Esophagus mucosa (tissue), 1 donor: Measurements from ENCODE around the gene PCNX1. TPM values are rescaled to one million over a fixed set of nuclear protein-coding genes. Genes with fewer than 3 reads are reported as not detected.

Experiments
- ATAC-seq: fragments of 200-7000 bp; cut with Tn5 transposase; one replicate; pipeline ENCODE4 v1.9.1; 2020
- total RNA-seq: library from RNA; stranded (reverse); gene quantifications from one replicate; pipeline ENCODE4 v1.2.4, GENCODE V29; 2023
- donor health status: DM: yes; HTN: yes; CAD: no.

The PCNX1 gene
- total RNA-seq, 1 donor from 2014 or later, result 22.9 TPM

DNA sequence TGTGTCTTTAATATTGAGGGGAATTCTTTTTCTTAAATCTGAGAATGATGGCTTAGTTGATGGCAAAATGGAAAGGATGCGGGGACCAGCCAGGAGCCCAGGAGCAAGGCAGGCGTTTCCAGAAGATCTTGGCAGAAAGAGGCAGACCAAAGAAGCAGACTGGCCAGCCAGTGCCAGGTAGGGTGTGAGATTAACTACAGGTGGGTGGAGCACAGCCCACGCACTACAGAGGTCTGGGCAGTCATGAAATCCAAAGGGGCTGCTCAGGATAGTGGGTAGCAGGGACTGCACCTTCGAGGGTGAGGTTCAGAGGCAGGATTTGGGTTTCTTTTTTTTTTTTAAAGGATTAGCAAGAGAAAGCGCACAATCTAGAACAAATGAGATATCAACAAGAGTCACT lies 17.7 kb upstream of the PCNX1 start:
- ATAC-seq, result no peak

DNA sequence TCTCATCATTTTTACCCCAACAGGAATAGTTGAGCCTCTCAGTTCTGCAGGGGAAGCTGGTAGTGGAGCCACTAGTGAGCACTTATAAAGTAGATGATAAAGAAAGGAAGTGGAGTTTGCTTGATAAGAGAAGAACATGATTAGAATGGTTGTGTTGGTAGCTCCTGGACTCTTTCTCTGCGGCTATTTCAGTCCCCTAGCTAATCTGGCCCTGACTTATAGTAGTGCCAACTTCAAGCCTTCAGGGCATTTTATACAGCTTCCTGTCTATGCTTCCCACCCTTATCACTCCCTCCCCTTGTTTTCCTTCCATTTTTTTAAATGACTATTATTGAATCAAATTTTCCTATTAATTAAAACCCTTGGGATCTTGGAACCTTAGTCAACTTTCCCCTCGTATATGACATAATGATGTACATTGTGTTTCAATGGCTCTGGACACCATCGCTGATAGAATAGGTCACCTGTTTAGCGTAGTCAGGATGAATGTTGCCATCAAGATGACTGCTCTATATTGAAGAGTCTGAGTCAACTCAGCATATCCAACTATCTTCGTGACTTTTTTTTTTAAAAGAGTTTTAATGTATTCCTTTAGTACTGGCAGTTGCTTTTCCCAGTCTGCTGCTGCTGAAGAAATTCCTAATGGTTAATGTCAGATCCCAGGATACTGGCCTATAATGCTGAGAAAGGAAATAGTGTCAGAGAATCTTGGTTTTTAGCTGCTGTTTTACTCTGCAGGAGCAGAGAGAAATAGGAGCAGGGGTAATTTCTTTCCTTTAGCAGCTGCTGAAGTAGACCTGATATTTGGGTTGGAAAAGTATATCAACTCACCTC lies 16.2 kb upstream of the PCNX1 start:
- no peak for ATAC-seq

DNA sequence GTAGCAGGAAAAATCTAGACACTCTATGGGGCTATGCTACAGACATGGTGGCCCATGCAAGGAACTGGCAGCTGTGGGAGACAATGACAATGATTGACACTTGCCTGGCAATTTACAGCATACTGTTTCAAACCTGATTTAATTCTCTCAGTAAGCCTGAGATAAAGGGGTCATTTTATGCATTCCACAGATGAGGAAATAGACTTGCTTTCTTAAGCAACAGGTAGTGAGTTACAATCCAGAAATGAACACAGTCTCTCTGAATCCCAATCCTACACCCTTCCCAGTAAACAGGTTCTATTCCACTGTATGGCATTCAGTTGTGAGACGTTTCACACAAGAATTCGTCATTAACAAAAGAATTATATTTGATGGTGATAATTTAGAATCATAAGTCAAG lies 15.5 kb upstream of the PCNX1 start:
- no peak for ATAC-seq

DNA sequence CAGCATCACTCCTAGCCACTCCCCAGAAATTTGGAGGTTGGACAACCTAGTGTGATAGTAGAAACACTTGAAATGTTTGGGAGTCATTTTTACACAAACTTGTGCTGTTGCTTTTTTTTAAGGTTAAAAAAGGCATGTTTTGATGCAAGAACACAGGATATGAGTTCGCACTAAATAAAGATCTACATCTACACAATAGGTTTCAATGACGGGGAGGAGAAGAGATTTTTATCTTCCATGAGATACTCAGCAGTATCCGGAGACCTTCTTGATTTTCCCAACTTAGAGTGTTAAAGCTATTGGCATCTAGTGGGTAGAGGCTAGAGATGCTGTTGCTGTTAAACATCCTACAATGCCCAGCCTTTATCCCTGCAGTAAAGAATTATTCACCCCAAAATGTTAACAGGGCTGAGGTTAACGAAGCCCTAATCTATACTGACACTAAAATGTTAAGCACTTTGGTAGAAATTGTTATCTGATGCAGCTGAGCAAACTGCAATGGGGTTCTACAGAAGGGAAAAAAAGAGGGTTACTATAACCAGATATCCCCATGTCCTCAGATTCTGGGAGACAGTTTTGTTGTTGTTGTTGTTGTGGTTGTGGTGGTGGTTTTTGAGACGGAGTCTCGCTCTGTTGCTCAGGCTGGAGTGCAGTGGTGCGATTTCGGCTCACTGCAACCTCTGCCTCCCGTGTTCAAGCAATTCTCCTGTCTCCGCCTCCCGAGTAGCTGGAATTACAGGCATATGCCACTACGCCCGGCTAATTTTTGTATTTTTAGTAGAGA lies 14.0 kb upstream of the PCNX1 start:
- ATAC-seq, result no peak

DNA sequence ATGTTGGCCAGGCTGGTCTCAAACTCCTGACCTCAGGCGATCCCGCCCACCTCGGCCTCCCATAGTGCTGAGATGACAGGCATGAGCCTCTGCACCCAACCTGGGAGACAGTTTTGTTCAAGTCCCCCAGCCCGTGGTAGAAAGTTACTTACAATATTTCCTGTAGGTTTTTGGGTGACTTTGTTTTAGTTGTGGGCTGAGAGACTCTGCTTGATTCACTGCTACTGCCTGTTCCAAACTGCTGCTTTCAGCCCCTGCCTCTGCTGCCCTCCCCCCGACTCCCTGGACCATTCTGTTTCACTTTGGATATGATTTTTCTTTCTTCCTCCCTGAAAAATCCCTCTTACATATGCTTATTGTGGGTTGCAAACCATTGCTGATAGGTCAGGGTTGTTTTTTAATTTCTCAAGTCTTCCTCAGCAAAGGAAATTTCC lies 13.4 kb upstream of the PCNX1 start:
- no peak for ATAC-seq

DNA sequence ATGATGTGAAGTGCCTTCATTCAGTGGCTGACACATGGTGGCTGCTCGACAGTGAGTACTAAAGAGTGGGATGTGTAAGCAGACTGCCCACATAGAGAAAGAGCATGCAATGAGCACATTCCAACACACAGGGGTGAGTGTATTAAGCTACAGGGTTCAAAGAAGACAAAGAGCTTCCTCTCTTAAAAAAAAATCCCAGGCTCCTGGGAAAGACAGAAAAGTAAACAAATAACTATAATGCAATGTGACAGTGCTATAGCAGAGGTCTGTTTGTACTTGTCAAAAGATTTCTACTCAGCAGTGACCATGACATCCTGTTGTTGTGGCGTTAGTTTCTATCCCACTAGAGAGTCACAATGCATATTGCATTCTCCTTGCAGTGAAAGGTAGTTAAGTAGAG lies 12.4 kb upstream of the PCNX1 start:
- ATAC-seq, result no peak

DNA sequence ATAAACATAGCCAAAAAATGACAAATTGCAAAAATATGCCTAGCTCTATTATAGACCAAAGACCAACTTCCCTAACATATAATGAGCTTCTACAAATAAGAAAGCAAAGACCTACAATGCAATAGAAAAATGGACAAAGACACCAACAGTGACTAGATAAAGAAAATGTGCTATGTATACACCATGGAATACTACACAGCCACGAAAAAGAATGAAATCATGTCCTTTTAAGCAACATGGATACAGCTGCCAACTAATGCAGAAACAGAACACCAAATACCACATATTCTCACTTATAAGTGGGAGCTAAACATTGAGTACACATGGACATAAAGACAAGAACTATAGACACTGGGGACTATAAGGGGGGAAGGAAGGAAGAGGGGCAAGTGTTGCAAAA lies 10.9 kb upstream of the PCNX1 start:
- ATAC-seq, result no peak

DNA sequence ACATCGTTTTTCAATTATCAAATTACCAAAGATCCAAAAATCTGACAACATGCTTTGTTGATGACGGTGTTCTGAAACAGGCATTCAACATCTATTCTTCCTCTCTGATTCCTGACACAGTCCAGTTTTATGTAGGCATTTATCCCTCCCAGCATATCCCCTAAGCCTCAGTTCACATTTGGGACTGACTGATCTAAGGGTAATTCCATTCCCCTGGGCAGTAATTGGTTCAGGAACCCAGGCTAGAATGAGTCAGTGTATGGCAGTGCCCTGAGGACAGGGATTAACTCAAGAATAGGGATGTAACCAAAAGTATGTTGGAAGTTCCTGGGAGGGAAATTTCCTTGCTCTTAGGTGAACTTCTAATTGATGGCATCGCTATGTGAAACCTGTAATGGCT lies 10.3 kb upstream of the PCNX1 start:
- no peak for ATAC-seq

DNA sequence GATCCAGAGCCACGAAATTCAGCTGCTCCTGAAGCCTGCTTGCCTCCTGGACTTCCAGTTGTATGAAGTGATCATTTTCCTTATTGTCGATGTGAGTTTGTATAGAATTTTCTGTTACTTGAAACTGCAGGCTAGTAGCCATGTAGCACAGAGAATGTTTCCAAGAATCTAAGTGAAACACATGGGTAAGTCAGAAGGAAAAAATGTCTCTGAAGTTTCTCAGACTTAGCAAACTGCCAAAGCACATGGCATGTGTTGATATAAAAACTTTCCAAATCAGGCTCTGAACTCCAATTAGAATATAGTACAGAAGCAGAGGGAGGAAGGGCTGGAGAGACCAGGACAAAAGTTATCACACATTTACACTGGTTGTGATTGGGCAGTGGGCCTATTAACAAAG lies 9.8 kb upstream of the PCNX1 start:
- no peak for ATAC-seq

DNA sequence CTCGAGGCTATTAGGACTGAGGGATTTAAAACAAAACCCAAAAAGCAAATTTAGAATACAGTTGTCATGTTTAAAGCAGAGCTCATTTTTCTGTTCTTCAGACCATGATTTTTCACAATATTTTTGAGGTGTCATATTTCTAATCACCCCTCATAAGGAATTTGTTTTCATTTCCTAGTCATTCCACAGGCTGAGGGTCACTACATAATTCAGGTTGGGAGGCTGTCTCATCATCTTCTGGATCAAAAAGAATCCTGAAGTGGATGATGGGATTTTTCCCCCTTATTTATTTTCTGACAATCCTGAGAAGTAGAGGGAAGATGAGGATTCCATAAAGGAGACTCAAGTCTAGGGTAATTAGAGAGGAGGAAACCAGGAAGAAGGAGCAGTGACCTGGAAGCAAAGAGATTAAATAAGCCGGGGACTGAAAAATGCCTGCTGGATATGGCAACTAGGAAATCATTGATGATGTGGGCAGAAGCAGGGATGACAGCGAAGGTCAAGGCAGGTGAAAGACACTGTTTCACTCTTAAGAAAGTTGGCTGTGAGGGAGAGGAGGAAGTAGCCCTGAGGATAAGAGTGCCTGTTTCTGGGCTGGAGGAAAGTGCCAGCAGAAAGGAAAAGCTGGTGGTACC lies 9.0 kb upstream of the PCNX1 start:
- no peak for ATAC-seq

DNA sequence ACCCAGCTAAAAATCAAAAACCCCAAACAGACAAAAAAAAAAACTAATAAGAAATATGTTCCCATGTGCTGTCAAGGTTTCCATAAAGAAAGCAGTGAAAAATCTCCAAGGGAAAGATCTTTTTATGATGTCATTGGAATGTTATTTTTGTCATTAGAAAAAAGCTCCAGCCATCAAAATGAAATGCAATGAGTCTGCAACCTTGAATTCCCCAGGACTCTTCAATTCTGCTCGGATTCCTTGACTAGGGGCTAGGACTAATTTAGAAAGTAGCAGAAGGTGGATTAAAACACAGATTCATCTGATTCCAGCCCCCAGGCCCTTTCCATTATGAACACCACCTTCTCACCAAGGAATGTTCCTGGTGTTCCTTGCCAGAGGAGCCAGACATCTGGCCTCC lies 6.0 kb upstream of the PCNX1 start:
- ATAC-seq, result no peak

DNA sequence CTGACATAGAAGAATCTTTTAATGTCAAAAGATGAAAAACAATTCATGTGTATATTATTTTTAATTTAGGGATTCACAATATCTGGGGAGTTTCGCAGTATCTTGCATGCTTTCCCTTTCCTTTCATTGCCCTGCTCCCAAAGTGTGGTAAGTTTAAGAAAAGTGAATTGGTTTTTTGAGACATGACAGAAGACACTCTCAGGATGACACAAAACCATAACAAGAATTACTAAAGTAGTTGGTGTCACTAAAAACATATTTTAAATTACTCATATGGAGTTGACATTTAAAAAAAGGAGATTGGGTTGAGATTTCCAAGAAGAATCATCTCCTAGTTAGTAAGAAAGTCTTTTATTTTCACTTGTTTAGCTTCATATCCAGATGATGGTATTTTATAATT lies 5.1 kb upstream of the PCNX1 start:
- no peak for ATAC-seq

DNA sequence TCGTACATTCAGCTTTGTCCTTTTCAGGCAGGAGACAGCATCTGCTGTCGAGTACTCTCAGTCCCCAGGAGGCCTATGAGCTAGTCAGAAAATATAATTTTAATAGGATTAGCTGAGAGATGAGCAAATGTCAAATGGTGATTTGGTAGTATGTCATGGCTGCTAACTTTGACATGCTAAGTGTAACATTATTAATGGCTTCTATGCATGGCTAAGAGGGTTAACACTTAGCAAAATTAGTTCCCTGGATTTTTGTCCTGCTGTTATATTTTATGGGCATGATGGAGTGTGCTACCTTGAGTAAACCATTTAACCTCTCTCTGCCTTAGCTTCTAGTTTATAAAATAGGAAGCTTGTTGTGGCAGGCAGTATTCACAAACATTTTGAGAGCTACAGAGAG lies 2.9 kb upstream of the PCNX1 start:
- no peak for ATAC-seq

DNA sequence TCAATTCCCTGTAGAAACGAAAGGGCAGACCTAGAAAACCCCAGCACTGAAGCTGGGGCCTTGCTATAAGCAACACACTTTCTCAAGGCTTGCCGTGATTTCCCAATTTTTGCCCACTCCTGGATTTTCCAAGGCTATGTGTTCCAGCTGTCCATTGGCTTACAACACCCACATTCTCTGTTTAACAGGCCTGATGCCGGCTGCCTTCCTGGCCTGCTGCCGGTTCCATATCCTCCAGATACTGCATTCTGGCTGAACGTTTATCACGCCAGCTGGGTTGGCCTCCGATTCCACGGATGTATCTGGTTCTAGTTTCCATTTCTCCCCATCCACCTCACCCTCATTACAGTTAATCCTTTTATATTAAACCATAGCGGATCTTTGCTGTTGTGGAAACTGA lies 2.0 kb upstream of the PCNX1 start:
- no peak for ATAC-seq

DNA sequence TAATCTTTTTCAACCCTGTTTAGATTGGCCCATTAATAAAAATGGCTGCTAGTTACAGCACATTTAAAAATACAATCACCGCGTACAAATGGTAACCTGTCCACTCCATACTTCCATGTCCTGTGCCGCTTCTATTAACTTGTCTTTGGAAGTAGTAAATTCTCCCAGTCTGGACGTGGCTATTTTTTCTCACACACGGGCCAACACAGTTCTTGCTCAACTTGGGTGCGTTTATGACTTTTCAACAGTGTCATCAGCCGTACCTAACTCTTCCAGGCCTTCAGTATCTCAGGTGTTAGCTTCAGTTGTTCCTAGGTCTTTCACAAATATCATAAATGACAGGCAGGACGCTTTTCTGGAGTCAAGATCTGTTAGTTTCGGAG lies 475 bp upstream of the PCNX1 start:
- ATAC-seq, result peak; percentile 13

DNA sequence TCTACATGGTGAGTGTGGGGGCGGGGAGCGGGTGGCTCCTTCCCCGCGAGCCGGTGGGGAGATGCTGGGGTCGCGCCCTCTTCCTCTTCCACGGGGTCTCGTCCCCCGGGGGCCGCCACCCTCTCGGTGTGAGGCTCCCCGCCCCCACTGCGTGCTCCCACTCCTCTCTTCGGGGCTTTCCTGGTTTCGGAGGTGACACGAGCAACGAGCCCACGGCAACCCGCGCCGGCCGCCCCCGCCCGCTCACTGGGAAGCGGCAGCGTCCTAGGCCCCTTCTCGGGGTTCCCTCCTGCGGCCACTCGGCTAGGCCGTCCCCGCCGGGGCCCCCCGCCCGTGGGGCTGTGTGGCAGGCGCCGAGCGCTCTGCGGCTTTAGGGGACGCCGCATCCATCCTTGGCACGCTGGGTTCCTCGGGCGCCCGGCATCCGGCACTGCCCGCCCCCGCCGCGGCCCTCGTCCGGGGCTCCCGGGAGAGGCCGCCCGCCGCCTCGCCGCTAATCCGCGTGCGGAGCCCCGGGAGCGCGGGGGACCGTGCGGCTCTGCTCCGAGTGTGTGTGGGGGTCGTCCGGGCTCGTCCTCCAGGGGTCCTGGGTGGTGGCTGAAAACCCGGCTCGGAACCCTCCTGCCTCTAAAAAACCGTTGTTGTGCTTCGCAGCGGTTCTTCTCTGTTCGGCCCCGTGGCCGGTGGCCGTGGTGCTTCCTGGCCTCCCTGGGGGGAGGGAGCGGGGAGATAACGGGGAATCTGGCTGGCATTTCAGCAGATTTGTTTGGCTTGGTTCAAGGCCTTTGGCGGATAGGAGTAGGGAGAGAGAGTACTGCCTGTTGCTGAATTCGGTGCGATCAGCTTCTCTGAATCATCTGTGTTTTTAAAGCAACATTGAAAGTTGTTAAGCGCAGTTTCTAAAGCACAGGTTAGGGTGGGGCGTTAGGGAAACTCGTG lies 1.0 kb downstream of the PCNX1 start:
- ATAC-seq, result peak; percentile 47

DNA sequence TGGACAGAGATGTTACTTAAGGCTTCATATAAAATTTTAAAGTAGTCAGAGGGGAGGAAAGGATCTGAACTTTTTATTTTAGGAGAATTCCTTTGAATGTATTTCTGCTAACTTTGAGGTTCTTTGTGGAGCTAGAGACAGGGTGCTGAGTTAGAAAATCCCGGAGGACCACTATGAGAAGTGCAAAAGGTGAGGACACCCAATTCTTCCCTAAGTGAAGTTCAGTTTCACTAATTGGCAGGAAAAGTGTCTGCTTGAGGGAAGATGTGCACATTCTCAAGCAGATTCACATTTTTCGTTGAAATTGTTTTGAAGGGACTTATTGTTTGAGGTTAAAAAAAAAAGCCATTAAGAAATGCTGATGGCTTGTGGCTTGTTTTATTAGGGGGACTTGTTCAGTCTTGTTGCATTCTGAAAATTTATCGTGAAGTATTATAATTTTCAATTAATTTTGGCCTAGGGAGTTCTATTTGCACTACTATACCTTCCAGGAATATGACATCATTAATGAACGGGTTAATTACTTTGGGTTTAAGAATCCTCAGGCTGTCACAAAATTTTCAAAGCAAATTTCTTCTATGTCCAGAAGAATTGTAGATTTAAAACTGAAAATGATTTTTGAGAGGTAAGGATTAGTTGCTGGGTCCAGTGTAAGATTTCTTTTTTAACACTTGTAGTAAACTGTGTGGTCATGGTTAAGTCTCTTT lies 1.8 kb downstream of the PCNX1 start:
- ATAC-seq, result no peak

DNA sequence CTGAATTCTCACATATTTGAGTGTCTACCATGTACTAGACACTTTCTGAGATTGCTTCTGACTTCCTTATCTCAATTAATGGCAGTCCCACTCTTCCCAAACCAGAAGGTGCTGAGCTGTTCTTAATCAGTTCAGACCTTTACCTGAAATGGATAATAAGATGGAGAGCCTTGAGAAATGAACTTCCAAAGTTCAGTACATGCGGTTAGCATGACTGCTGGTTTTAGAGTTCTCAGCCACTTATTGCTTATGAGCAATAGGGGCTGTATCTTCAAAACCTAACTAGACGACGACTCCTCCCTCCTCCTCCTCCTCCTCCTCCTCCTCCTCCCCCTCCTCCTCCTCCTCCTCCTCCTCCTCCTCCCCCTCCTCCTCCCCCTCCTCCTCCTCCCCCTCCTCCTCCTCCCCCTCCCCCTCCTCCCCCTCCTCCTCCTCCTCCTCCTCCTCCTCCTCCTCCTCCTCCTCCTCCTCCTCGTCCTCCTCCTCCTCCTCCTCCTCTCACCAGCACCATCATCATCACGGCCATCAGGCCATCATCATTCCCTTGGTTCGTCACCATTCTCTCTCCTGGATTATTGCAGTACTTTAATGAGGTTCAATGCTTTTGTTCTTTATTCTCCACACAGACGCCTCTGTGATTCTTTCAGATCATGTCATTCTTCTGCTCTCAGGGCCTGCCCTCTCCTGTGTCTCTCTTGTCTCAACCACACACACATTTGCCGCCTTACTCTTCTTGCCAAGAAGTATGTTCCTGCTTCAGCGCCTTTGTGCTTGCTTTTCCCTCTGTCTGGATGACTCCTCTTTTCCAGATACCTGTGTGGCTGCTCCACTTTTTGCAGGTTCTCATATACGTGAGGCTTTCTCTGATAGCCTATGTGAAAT lies 2.7 kb downstream of the PCNX1 start:
- ATAC-seq, result peak; percentile 27

DNA sequence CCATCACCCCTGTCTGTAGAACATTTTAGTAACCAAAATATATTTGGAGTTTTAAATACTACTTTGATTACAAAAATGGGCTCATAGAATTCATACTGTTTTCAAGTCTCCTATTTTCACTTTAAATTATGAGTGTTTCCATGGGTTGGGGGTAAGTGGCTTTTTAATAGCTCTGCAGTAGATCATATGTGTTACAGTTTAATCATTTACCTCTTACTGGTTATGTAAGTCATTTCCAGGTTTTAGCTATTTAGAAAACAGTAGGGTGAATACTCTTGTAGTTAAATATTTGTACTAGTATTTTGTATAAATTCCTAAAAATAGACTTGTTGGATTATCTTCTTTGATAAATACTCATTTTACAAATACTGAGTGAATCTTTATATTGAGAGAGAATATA lies 8.2 kb downstream of the PCNX1 start:
- no peak for ATAC-seq

DNA sequence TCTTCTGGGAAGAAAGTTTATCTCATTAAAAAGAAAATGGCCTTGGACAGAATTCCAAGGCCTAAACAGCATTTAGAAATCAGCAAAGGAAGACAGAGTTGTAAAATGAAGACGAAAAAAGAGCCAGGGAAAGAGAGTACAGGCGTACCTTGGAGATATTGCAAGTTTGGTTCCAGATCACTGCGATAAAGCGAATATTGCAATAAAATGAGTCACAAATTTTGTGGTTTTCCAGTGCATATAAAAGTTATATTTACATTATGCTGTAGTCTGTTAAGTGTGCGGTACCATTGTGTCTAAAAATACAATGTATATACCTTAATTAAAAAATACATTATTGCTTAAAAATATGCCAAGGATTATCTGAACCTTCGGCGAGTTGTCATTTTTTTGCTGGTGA lies 9.0 kb downstream of the PCNX1 start:
- no peak for ATAC-seq

DNA sequence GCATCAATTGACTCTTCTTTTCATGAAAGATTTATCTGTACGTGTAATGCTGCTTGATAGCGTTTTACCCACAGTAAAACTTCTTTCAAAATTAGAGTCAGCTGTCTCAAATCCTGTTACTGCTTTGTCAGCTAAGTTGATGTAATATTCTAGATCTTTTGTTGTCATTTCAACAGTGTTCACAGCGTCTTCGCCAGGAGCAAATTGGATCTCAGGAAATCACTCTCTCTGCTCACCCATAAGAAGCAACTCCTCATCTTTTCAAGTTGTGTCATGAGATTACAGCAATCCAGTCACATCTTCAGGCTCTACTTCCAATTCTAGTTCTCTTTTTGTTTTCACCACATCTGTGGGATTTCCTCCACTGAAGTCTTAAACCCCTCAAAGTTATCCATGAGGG lies 9.5 kb downstream of the PCNX1 start:
- no peak for ATAC-seq
